ENCODE results near the gene CENPB.

DNA sequence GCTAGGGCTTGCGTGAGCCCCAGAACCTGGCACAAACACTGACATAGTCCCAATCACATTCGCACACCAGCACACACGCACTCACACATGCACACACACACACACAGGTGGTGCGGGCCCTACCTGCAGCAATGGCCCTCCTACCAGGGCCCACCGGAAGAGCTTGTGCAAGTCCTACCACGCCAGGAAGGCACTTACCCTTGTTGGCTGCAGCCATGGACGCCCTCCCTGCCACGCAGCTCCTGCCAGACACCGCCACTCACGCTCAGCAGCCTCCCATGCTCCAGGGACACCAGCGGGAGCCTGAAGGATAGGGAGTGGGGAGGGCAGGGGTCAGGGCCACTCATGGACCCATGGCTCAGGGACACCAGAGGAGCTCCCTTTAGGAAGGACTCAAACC, 26.7 kb downstream of the CENPB start:
- no peak for TF ChIP-seq POLR2AphosphoS5 (IDR thresholded peaks at IDR 0.05; ENCODE audit: borderline replicate concordance, low read depth, low read length)
- TF ChIP-seq EZH2 (IDR thresholded peaks at IDR 0.05): no peak
